Stomach (tissue), 9 donors: ENCODE results near the gene ADISSP. TPM values are rescaled to one million over a fixed set of nuclear protein-coding genes. Genes with fewer than 3 reads are reported as not detected.

Experiments used
- DNase-seq, 2 donors: peaks; one replicate each; pipeline versions ENCODE4 v3.0.0 to v3.0.0-alpha.2; 2013 to 2019
- H3K27ac ChIP-seq, 5 donors: fragments of 200-600 bp in 4 of 5; sonication (generic) in 4 of 5; one replicate each; pipeline ENCODE4 v1.5.1; 2013 to 2019; ENCODE audit warnings: mild to moderate bottlenecking in 1 of 5, moderate library complexity in 1 of 5
- H3K27me3 ChIP-seq, 3 donors: fragments of 200-600 bp; sonication (generic); one replicate each; pipeline ENCODE4 v1.5.1; 2017 to 2019; ENCODE audit warnings: mixed run types in 1 of 3
- H3K36me3 ChIP-seq, 4 donors: fragments of 200-600 bp; sonication (generic); 1 replicate in 3 of 4; 2 replicates in 1 of 4; pipeline ENCODE4 v1.5.1; 2016 to 2019
- H3K4me1 ChIP-seq, 4 donors: fragments of 200-600 bp; sonication (generic); one replicate each; pipeline ENCODE4 v1.5.1; 2016 to 2019
- H3K4me3 ChIP-seq, 4 donors: fragments of 200-600 bp; sonication (generic) in 3 of 4; one replicate each; pipeline ENCODE4 v1.5.1; 2016 to 2019; ENCODE audit warnings: mild to moderate bottlenecking in 1 of 4
- H3K9me3 ChIP-seq, 4 donors: fragments of 200-600 bp; sonication (generic); one replicate each; pipeline ENCODE4 v1.5.1; 2016 to 2019
- EP300 ChIP-seq: sonication (generic); formaldehyde crosslinking; IDR thresholded peaks from one replicate; pipeline ENCODE4 v1.6.1; 2017; ENCODE audit warnings: antibody characterized with exemption
- POLR2A ChIP-seq, 4 donors: fragments of 450-650 bp; IDR thresholded peaks; one replicate each; pipeline ENCODE4 v1.6.1; 2016; ENCODE audit warnings: antibody characterized with exemption in 4 of 4, control low read depth in 2 of 4, mild to moderate bottlenecking in 1 of 4, moderate library complexity in 1 of 4
- POLR2AphosphoS5 ChIP-seq, 3 donors: sonication (generic); formaldehyde crosslinking; IDR thresholded peaks; one replicate each; pipeline ENCODE4 v1.6.1; 2016; ENCODE audit warnings: antibody characterized with exemption in 3 of 3
- WGBS, 5 donors: extraction: QIAGEN DNeasy Blood & Tissue Kit in 3 of 5; methylation state at CpG; one replicate each; pipeline versions ENCODE4 v1.1.5 to v1.1.7; 2013 to 2018; 5-methylcytosine and 5-hydroxymethylcytosine counted together
- intact Hi-C: fragments of 100-400 bp; cut with DNase I; formaldehyde crosslinking; loops from one replicate; pipeline ENCODE4 v1.15.1; 2023; ENCODE audit warnings: low total_unique reads
- polyA plus RNA-seq, 3 donors: library from polyadenylated mRNA; stranded (reverse); fragments of 200-250 nt; gene quantifications; one replicate each; pipeline ENCODE4 v1.2.3, GENCODE V29; 2013
- total RNA-seq, 5 donors: library from RNA; depleted of rRNA; stranded (reverse); fragments of >200 nt; gene quantifications; one replicate each; pipeline versions ENCODE4 v1.1.0 to v1.2.3, GENCODE V29; 2014 to 2016
- TF ChIP-seq, protein P1 (sequence below), 7 experiments: fragments of 450-650 bp in 4 of 7; fragments of 200-600 bp in 3 of 7; sonication (generic) in 3 of 7; IDR thresholded peaks; one replicate each; pipeline ENCODE4 v1.5.1; 2016 to 2019; ENCODE audit warnings: antibody characterized with exemption in 7 of 7, control low read depth in 2 of 7, mild to moderate bottlenecking in 1 of 7
- donor health status: healthy with polysubstance abuse.
- donor health status: Bipolar disorder and iron deficiency.
- donor health status: healthy.

The ADISSP gene
- total and polyA plus RNA-seq, 8 donors: 5.9 to 136 (median 27.4) TPM

DNA sequence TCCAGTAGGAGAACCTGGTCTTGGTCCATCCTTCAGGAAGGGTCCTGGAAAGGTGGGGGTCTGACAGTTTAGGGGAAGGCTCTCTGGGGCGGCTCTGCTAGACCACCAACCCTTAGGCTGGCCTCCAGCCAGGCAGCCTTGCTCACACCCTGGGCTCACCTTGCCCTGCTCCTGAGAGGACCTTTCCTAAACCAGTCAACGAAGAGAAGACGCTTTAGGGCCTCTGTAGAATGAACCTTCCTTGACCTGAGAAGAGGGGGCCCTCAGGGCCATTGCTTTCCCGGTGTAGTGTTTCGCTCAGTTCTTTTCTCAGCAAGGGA, 29.6 kb upstream of the ADISSP start:
- Histone ChIP-seq H3K36me3 (peaks cover 20 to 37% (median 32%) of the 10 kb centered on the region in 4 donors), H3K27ac (peak overlapping the region; percentile 10 to 99 (median 95)), H3K4me3 (peak overlapping the region; percentile 63 to 89 (median 70)), H3K27me3 (no peaks in the 10 kb centered on the region), H3K9me3 (no peaks in the 10 kb centered on the region), H3K4me1 (peaks cover 36 to 69% (median 54%) of the 10 kb centered on the region in 4 donors)
- TF ChIP-seq, protein P1, sequence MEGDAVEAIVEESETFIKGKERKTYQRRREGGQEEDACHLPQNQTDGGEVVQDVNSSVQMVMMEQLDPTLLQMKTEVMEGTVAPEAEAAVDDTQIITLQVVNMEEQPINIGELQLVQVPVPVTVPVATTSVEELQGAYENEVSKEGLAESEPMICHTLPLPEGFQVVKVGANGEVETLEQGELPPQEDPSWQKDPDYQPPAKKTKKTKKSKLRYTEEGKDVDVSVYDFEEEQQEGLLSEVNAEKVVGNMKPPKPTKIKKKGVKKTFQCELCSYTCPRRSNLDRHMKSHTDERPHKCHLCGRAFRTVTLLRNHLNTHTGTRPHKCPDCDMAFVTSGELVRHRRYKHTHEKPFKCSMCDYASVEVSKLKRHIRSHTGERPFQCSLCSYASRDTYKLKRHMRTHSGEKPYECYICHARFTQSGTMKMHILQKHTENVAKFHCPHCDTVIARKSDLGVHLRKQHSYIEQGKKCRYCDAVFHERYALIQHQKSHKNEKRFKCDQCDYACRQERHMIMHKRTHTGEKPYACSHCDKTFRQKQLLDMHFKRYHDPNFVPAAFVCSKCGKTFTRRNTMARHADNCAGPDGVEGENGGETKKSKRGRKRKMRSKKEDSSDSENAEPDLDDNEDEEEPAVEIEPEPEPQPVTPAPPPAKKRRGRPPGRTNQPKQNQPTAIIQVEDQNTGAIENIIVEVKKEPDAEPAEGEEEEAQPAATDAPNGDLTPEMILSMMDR (IDR thresholded peaks at IDR 0.05): no peak
- TF ChIP-seq POLR2AphosphoS5 (IDR thresholded peaks at IDR 0.05): no peak
- TF ChIP-seq POLR2A (IDR thresholded peaks at IDR 0.05): no peak
- no peak for TF ChIP-seq EP300
- peak in 1 of 2 donors; percentile 21 for DNase-seq
- intact Hi-C loops: no loop called here
- 50 to 81% (median 74%) methylated on average over 5 of the region's 5 CpGs for WGBS, 5 donors

DNA sequence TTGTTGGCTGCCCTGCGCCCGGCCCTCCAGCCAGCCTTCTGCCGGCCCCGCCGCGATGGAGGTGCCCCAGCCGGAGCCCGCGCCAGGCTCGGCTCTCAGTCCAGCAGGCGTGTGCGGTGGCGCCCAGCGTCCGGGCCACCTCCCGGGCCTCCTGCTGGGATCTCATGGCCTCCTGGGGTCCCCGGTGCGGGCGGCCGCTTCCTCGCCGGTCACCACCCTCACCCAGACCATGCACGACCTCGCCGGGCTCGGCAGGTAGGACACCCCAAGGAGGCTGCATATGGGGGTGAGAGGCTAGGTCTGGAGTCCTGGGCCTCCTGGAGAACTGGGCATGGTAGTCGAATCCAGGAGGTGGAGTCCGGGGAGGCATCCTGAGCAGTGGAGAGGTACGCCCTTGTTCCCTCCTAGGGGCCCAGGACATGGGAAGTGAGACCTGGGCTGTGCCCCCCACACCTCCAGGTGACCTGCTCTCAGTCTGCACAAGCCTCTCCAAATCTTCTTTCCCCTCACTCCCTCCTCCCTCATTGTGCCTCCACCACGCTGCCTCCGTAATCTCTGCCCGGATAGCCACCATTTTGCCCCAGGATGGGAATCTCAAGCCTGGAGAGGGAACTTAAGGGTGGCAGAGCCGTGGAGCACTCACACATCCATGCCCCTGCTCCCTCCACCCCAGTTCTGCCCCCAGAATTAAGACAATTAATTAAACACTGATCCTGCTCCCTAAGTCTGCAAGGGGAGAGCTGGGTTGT, 29.1 kb upstream of the ADISSP start:
- peak in 1 of 2 donors; percentile 44 for DNase-seq
- Histone ChIP-seq H3K27me3 (no peaks in the 10 kb centered on the region), H3K27ac (peak overlapping the region; percentile 21 to 99 (median 95)), H3K4me3 (peak overlapping the region; percentile 63 to 89 (median 70)), H3K9me3 (no peaks in the 10 kb centered on the region), H3K4me1 (peaks cover 36 to 64% (median 54%) of the 10 kb centered on the region in 4 donors), H3K36me3 (peaks cover 15 to 31% (median 27%) of the 10 kb centered on the region in 4 donors)
- WGBS, 5 donors: 11 to 51% (median 17%) methylated on average over 7 to 33 of the region's 33 CpGs
- intact Hi-C loops: no loop called here
- TF ChIP-seq EP300 (no peak), POLR2AphosphoS5 (IDR thresholded peaks at IDR 0.05) (no peak), POLR2A (IDR thresholded peaks at IDR 0.05) (no peak)
- TF ChIP-seq, protein P1 (IDR thresholded peaks at IDR 0.05): no peak

DNA sequence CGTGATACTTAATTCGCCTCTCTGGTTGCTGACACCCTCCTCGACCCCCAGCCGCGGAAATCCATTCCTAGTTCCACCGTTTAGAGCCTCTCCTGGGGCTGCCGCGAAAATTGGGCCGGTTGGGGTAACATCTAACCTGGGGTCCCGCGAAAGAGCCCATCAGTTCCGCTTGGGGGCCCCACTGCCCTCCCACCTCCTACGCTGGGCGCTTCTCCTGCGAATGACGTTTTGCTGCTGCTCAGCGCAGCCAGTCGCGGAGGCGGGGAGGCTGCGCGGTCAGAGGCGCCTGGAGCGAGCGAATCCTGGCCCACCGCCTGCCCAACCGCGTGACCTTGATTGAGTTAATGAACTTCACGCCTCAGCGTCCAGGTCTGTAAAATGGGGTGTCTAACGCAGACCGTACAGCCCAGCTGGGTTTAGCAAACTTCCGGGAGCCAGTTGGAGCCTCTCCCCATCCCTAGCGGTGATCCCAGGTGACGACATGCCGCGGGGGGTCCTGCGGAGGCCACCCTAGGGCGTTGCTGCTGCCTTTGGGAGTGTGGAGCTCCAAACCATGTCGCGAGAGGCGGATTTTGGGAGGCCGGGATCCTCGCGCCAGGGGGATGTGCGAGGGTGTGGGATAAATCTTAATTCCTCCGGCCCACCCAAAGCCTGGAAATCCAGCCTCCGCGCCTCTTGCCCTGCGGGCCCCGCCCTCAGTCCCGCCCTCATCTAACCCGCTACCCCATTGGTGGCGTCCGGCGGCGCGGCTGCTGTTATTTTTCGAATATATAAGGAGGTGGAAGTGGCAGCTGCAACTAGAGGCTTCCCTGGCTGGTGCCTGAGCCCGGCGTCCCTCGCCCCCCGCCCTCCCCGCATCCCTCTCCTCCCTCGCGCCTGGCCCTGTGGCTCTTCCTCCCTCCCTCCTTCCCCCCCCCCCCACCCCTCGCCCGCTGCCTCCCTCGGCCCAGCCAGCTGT, 28.2 kb upstream of the ADISSP start, which contains the start of gene CDC25B:
Gene CDC25B, plus strand, starts transcription at position 800 of the 958 bp plus-strand sequence. CDS start 222 bp downstream, outside the sequence.
- Histone ChIP-seq H3K4me1 (peaks cover 36 to 60% (median 54%) of the 10 kb centered on the region in 4 donors), H3K36me3 (peaks cover 8 to 23% (median 18%) of the 10 kb centered on the region in 4 donors), H3K9me3 (no peaks in the 10 kb centered on the region), H3K27ac (peak within 1 kb of the TSS; percentile 92 to 99 (median 95)), H3K4me3 (peak within 1 kb of the TSS; percentile 63 to 89 (median 70)), H3K27me3 (no peaks in the 10 kb centered on the region)
- 1 to 2% (median 2%) methylated on average over 44 to 68 of the region's 69 CpGs for WGBS, 5 donors
- intact Hi-C loops: no loop called here
- DNase-seq: peak; percentile 95 to 97
- TF ChIP-seq POLR2AphosphoS5 (IDR thresholded peaks at IDR 0.05) (peak; percentile 66 to 78 (median 69)), POLR2A (IDR thresholded peaks at IDR 0.05) (no peak), EP300 (no peak)
- TF ChIP-seq, protein P1 (IDR thresholded peaks at IDR 0.05): peak in 5 of 7 experiments; percentile 41 to 83 (median 58)
